Karpas-422 (cell line): ENCODE results near the gene NUDT16L1. TPM values are rescaled to one million over a fixed set of nuclear protein-coding genes. Genes with fewer than 3 reads are reported as not detected.
A peak's percentile ranks its signal among the peaks of the same experiment; 100 is the strongest.
"Not testable (repeated sequence)": the region's sequence is repeated elsewhere in the genome, so short reads cannot be mapped to it uniquely, and the experiment has no call there.

ENCODE experiments used
- DNase-seq: peaks from one replicate; pipeline ENCODE4 v3.0.0-alpha.2; 2015
- H2AFZ ChIP-seq: fragments of 200-600 bp; sonication (generic); 2 replicates; pipeline ENCODE4 v1.6.1; 2014; ENCODE audit warnings: antibody characterized with exemption, low read length, mixed read lengths
- H3K27ac ChIP-seq: fragments of 200-600 bp; sonication (generic); 2 replicates; pipeline ENCODE4 v1.5.1; 2014; ENCODE audit warnings: mild to moderate bottlenecking, low read length, moderate library complexity
- H3K27me3 ChIP-seq: fragments of 200-600 bp; sonication (generic); 2 replicates; pipeline ENCODE4 v1.6.1; 2014; ENCODE audit warnings: low read length, mixed read lengths
- H3K36me3 ChIP-seq: fragments of 200-600 bp; sonication (generic); 2 replicates; pipeline ENCODE4 v1.6.1; 2014; ENCODE audit warnings: low read length, mixed read lengths; ENCODE audit not compliant: insufficient read depth
- H3K4me1 ChIP-seq: fragments of 200-600 bp; sonication (generic); 2 replicates; pipeline ENCODE4 v1.6.1; 2014; ENCODE audit warnings: mild to moderate bottlenecking, low read length, mixed read lengths
- H3K4me2 ChIP-seq: fragments of 200-600 bp; sonication (generic); 2 replicates; pipeline ENCODE4 v1.6.1; 2014; ENCODE audit warnings: low read length, low read depth, mild to moderate bottlenecking; ENCODE audit not compliant: poor library complexity, severe bottlenecking
- H3K4me3 ChIP-seq: fragments of 200-600 bp; sonication (generic); 2 replicates; pipeline ENCODE4 v1.5.1; 2014; ENCODE audit warnings: mild to moderate bottlenecking, antibody characterized with exemption, low read length, mixed read lengths
- H3K79me2 ChIP-seq: fragments of 200-600 bp; sonication (generic); 2 replicates; pipeline ENCODE4 v1.6.1; 2014; ENCODE audit warnings: mild to moderate bottlenecking, low read length, mixed read lengths
- H3K9ac ChIP-seq: fragments of 200-600 bp; sonication (generic); 2 replicates; pipeline ENCODE4 v1.6.0; 2014; ENCODE audit warnings: low read length
- H3K9me2 ChIP-seq: fragments of 200-600 bp; sonication (generic), shearing (Covaris generic); replicated peaks from 2 replicates; pipeline ENCODE4 v1.6.0; 2014; ENCODE audit warnings: mild to moderate bottlenecking, low read length, moderate library complexity; ENCODE audit not compliant: insufficient read depth
- H3K9me3 ChIP-seq: fragments of 300-700, 200-600 bp; sonication (generic); 2 replicates; pipeline ENCODE4 v1.6.1; 2014; ENCODE audit warnings: low read length, mixed read lengths
- H4K20me1 ChIP-seq: fragments of 200-600 bp; sonication (generic); 2 replicates; pipeline ENCODE4 v1.6.1; 2014; ENCODE audit warnings: mild to moderate bottlenecking, antibody characterized with exemption, low read length, low read depth; ENCODE audit not compliant: insufficient read depth
- total RNA-seq: library from RNA; depleted of rRNA; stranded (reverse); fragments of >200 nt; shearing (Covaris generic); gene quantifications from 2 replicates; pipeline ENCODE4 v1.2.3, GENCODE V29; 2014; ENCODE audit warnings: low replicate concordance; rRNA removed

Gene NUDT16L1
- total RNA-seq = 24.0 and 53.9 TPM in 2 replicates

- Histone ChIP-seq H3K4me2 (peak within 1 kb of the TSS; percentile 88), H2AFZ (peak within 1 kb of the TSS; percentile 36; the same call in 1 of the 2 replicates)
Measured at GRCh38 chr16:4693296-4693955, at the start of gene NUDT16L1. Gene NUDT16L1, plus strand, starts transcription at chr16:4693562. Its CDS starts 165 bp downstream, at chr16:4693727.

GRCh38 chr16:4646773-4647643, 46.4 kb upstream of the NUDT16L1 start:
- peaks cover 8% of the 10 kb centered on the region for H3K4me1 ChIP-seq
- H3K9me3 ChIP-seq = no peaks in the 10 kb centered on the region
- no peak overlapping the region for H3K4me2 ChIP-seq
- H3K9me2 ChIP-seq = no peaks in the 10 kb centered on the region
- H4K20me1 ChIP-seq = no peaks in the 10 kb centered on the region
- no peaks in the 10 kb centered on the region for H3K27me3 ChIP-seq
- no peak overlapping the region for H3K4me3 ChIP-seq
- H3K36me3 ChIP-seq = 0 out of 2 replicates have a peak, but pooled peaks cover 2% of the 10 kb centered on the region
- DNase-seq = no peak
- no peak overlapping the region for H2AFZ ChIP-seq
- H3K79me2 ChIP-seq = peaks cover 59% of the 10 kb centered on the region
- no peak overlapping the region for H3K9ac ChIP-seq
- no peak overlapping the region for H3K27ac ChIP-seq

More at GRCh38 chr16:4693296-4693955, at the start of gene NUDT16L1:
- H3K27ac ChIP-seq = peak within 1 kb of the TSS; percentile 70
- no peaks in the 10 kb centered on the region for H3K9me3 ChIP-seq
- peaks cover 33% of the 10 kb centered on the region for H3K4me1 ChIP-seq
- peak within 1 kb of the TSS; percentile 99 for H3K9ac ChIP-seq
- H3K36me3 ChIP-seq = no peaks in the 10 kb centered on the region; the same call in none of the 2 replicates
- H3K79me2 ChIP-seq = peaks cover 19% of the 10 kb centered on the region
- H3K27me3 ChIP-seq = no peaks in the 10 kb centered on the region
- peaks cover 9% of the 10 kb centered on the region for H4K20me1 ChIP-seq
- H3K4me3 ChIP-seq = peak within 1 kb of the TSS; percentile 100
- no peaks in the 10 kb centered on the region for H3K9me2 ChIP-seq
- peak; percentile 98 for DNase-seq

- Histone ChIP-seq H4K20me1 (no peaks in the 10 kb centered on the region), H3K9ac (no peak overlapping the region), H3K4me2 (no peak overlapping the region), H3K4me1 (peaks cover 8% of the 10 kb centered on the region), H3K9me2 (no peaks in the 10 kb centered on the region), H3K27ac (no peak overlapping the region), H3K79me2 (peaks cover 56% of the 10 kb centered on the region), H3K4me3 (no peak overlapping the region), H3K36me3 (0 out of 2 replicates have a peak, but pooled peaks cover 2% of the 10 kb centered on the region), H2AFZ (no peak overlapping the region), H3K9me3 (no peaks in the 10 kb centered on the region), H3K27me3 (no peaks in the 10 kb centered on the region)
- no peak for DNase-seq
Measured at GRCh38 chr16:4647644-4647980, 45.8 kb upstream of the NUDT16L1 start.

- no peaks in the 10 kb centered on the region for H4K20me1 ChIP-seq
- no peak overlapping the region for H3K4me3 ChIP-seq
- H3K4me2 ChIP-seq = no peak overlapping the region
- peaks cover 8% of the 10 kb centered on the region for H3K4me1 ChIP-seq
- H3K79me2 ChIP-seq = peaks cover 43% of the 10 kb centered on the region
- H3K9me3 ChIP-seq = no peaks in the 10 kb centered on the region
- no peaks in the 10 kb centered on the region for H3K27me3 ChIP-seq
- H3K27ac ChIP-seq = no peak overlapping the region
- DNase-seq = peak; percentile 57
- no peaks in the 10 kb centered on the region for H3K36me3 ChIP-seq
- H2AFZ ChIP-seq = no peak overlapping the region
- no peaks in the 10 kb centered on the region for H3K9me2 ChIP-seq
- no peak overlapping the region for H3K9ac ChIP-seq
Measured at GRCh38 chr16:4648917-4649316, 44.4 kb upstream of the NUDT16L1 start.

GRCh38 chr16:4649744-4650442, 43.5 kb upstream of the NUDT16L1 start:
- Histone ChIP-seq H3K79me2 (peaks cover 36% of the 10 kb centered on the region), H3K4me2 (no peak overlapping the region), H3K4me3 (no peak overlapping the region), H3K4me1 (peaks cover 8% of the 10 kb centered on the region), H3K9me3 (no peaks in the 10 kb centered on the region), H4K20me1 (no peaks in the 10 kb centered on the region), H3K36me3 (no peaks in the 10 kb centered on the region; the same call in 1 of the 2 replicates), H3K27me3 (no peaks in the 10 kb centered on the region), H2AFZ (no peak overlapping the region), H3K9me2 (no peaks in the 10 kb centered on the region), H3K27ac (no peak overlapping the region), H3K9ac (no peak overlapping the region)
- DNase-seq = no peak

- not testable (repeated sequence) for H3K27ac ChIP-seq, H3K36me3 ChIP-seq, H3K9me2 ChIP-seq, H3K4me1 ChIP-seq, H2AFZ ChIP-seq, H3K4me3 ChIP-seq, H3K9ac ChIP-seq, H4K20me1 ChIP-seq, H3K27me3 ChIP-seq, H3K9me3 ChIP-seq, H3K4me2 ChIP-seq
- DNase-seq = peak; percentile 95
- peaks cover 31% of the 10 kb centered on the region for H3K79me2 ChIP-seq
Measured at GRCh38 chr16:4650443-4651074, 42.8 kb upstream of the NUDT16L1 start.

GRCh38 chr16:4651827-4652226, 41.5 kb upstream of the NUDT16L1 start:
- peak; percentile 51 for DNase-seq
- H3K9me2 ChIP-seq = no peaks in the 10 kb centered on the region

More at GRCh38 chr16:4651827-4652226, 41.5 kb upstream of the NUDT16L1 start:
- Histone ChIP-seq H3K4me3 (no peak overlapping the region), H3K27ac (no peak overlapping the region), H3K9me3 (no peaks in the 10 kb centered on the region), H4K20me1 (no peaks in the 10 kb centered on the region), H3K9ac (no peak overlapping the region), H3K79me2 (peaks cover 21% of the 10 kb centered on the region), H3K36me3 (no peaks in the 10 kb centered on the region; the same call in 1 of the 2 replicates), H3K27me3 (no peaks in the 10 kb centered on the region), H3K4me2 (no peak overlapping the region), H3K4me1 (peaks cover 8% of the 10 kb centered on the region), H2AFZ (no peak overlapping the region)
